ENCODE measurements around the gene MYL5. TPM values are rescaled to one million over a fixed set of nuclear protein-coding genes. Genes with fewer than 3 reads are reported as not detected.

MYL5 gene
- total and polyA plus RNA-seq, 3 experiments from 2014 or later: 5.2 to 19.5 (median 17.1) TPM

GRCh38 chr4:685679-686412 is 11.5 kb downstream of the MYL5 start:
- H3K4me1 Mint-ChIP-seq: peaks cover 0 to 24% (median 4%) of the 10 kb centered on the region in 3 donors
- peak overlapping the region in 1 of 7 donors; percentile 78 for H3K4me3 Mint-ChIP-seq
- Histone ChIP-seq H3K4me1 (ENCODE audit: insufficient read depth, low read length) (no peaks in the 10 kb centered on the region), H3K27ac (ENCODE audit: low read depth, low read length) (no peak overlapping the region), H3K4me3 (ENCODE audit: low read length) (no peak overlapping the region), H3K36me3 (ENCODE audit: insufficient read depth, low read length) (no peaks in the 10 kb centered on the region), H3K9me3 (ENCODE audit: low read length) (no peaks in the 10 kb centered on the region), H3K27me3 (ENCODE audit: insufficient read depth, low read length, poor library complexity, severe bottlenecking) (no peaks in the 10 kb centered on the region)
- CTCF ChIA-PET: no interaction called here
- H3K27me3 Mint-ChIP-seq: peaks cover 2 to 15% of the 10 kb centered on the region in 2 donors
- H3K36me3 Mint-ChIP-seq: no peaks in the 10 kb centered on the region
- no peaks in the 10 kb centered on the region for H3K9me3 Mint-ChIP-seq
- POLR2A ChIA-PET: no interaction called here
- DNase-seq: no peak
- no peak overlapping the region for H3K27ac Mint-ChIP-seq

- POLR2A ChIA-PET: no interaction called here
Observed at GRCh38 chr4:686413-687040, 12.2 kb downstream of the MYL5 start.

GRCh38 chr4:687048-687970 is 13.0 kb downstream of the MYL5 start:
- peaks cover 0 to 21% (median 3%) of the 10 kb centered on the region in 3 donors for H3K4me1 Mint-ChIP-seq
- CTCF ChIA-PET: no interaction called here
- H3K27ac Mint-ChIP-seq: no peak overlapping the region
- peak overlapping the region in 1 of 7 donors; percentile 3 for H3K4me3 Mint-ChIP-seq
- no peak for DNase-seq
- H3K9me3 Mint-ChIP-seq: no peaks in the 10 kb centered on the region
- Histone ChIP-seq H3K4me1 (ENCODE audit: insufficient read depth, low read length) (no peaks in the 10 kb centered on the region), H3K4me3 (ENCODE audit: low read length) (no peak overlapping the region), H3K27me3 (ENCODE audit: insufficient read depth, low read length, poor library complexity, severe bottlenecking) (no peaks in the 10 kb centered on the region), H3K27ac (ENCODE audit: low read depth, low read length) (peak overlapping the region; percentile 59), H3K36me3 (ENCODE audit: insufficient read depth, low read length) (no peaks in the 10 kb centered on the region), H3K9me3 (ENCODE audit: low read length) (no peaks in the 10 kb centered on the region)
- H3K36me3 Mint-ChIP-seq: no peaks in the 10 kb centered on the region
- peaks cover 8 to 15% of the 10 kb centered on the region in 2 donors for H3K27me3 Mint-ChIP-seq
- POLR2A ChIA-PET: no interaction called here

More at GRCh38 chr4:686413-687040, 12.2 kb downstream of the MYL5 start:
- Mint-ChIP-seq H3K36me3 (no peaks in the 10 kb centered on the region), H3K27ac (no peak overlapping the region), H3K27me3 (peaks cover 5 to 15% of the 10 kb centered on the region in 2 donors), H3K4me3 (no peak overlapping the region), H3K4me1 (peaks cover 0 to 23% (median 3%) of the 10 kb centered on the region in 3 donors), H3K9me3 (no peaks in the 10 kb centered on the region)
- no peaks in the 10 kb centered on the region for H3K27me3 ChIP-seq (ENCODE audit: insufficient read depth, low read length, poor library complexity, severe bottlenecking)
- no peak for DNase-seq
- no peak overlapping the region for H3K27ac ChIP-seq (ENCODE audit: low read depth, low read length)
- H3K4me1 ChIP-seq (ENCODE audit: insufficient read depth, low read length): no peaks in the 10 kb centered on the region
- H3K4me3 ChIP-seq (ENCODE audit: low read length): no peak overlapping the region
- CTCF ChIA-PET: no interaction called here
- no peaks in the 10 kb centered on the region for H3K36me3 ChIP-seq (ENCODE audit: insufficient read depth, low read length)
- H3K9me3 ChIP-seq (ENCODE audit: low read length): no peaks in the 10 kb centered on the region

- Mint-ChIP-seq H3K9me3 (no peaks in the 10 kb centered on the region), H3K27me3 (peaks cover 8 to 15% of the 10 kb centered on the region in 2 donors), H3K4me3 (peak overlapping the region in 3 of 7 donors; percentile 15 to 44 (median 20)), H3K36me3 (no peaks in the 10 kb centered on the region), H3K4me1 (peaks cover 0 to 15% (median 3%) of the 10 kb centered on the region in 3 donors), H3K27ac (peak overlapping the region in 1 of 8 donors; percentile 77)
- ChIA-PET CTCF (no interaction called here), POLR2A (no interaction called here)
- Histone ChIP-seq H3K36me3 (ENCODE audit: insufficient read depth, low read length) (no peaks in the 10 kb centered on the region), H3K4me3 (ENCODE audit: low read length) (no peak overlapping the region), H3K4me1 (ENCODE audit: insufficient read depth, low read length) (no peaks in the 10 kb centered on the region), H3K27ac (ENCODE audit: low read depth, low read length) (peak overlapping the region; percentile 59), H3K9me3 (ENCODE audit: low read length) (no peaks in the 10 kb centered on the region), H3K27me3 (ENCODE audit: insufficient read depth, low read length, poor library complexity, severe bottlenecking) (no peaks in the 10 kb centered on the region)
- no peak for DNase-seq
Observed at GRCh38 chr4:687971-688853, 13.9 kb downstream of the MYL5 start.

GRCh38 chr4:688854-689681 is 14.7 kb downstream of the MYL5 start, which contains the start of gene SLC49A3:
TSS of gene SLC49A3 (minus strand) at chr4:689151. CDS start at chr4:689127, 24 bp downstream.
- peak within 1 kb of the TSS in 5 of 7 donors; percentile 15 to 65 (median 28) for H3K4me3 Mint-ChIP-seq
- no peaks in the 10 kb centered on the region for H3K36me3 Mint-ChIP-seq
- Histone ChIP-seq H3K27ac (ENCODE audit: low read depth, low read length) (peak within 1 kb of the TSS; percentile 59), H3K4me1 (ENCODE audit: insufficient read depth, low read length) (no peaks in the 10 kb centered on the region), H3K9me3 (ENCODE audit: low read length) (no peaks in the 10 kb centered on the region), H3K4me3 (ENCODE audit: low read length) (no peak within 1 kb of the TSS), H3K36me3 (ENCODE audit: insufficient read depth, low read length) (no peaks in the 10 kb centered on the region), H3K27me3 (ENCODE audit: insufficient read depth, low read length, poor library complexity, severe bottlenecking) (no peaks in the 10 kb centered on the region)
- H3K9me3 Mint-ChIP-seq: no peaks in the 10 kb centered on the region
- H3K4me1 Mint-ChIP-seq: peaks cover 0 to 9% (median 3%) of the 10 kb centered on the region in 3 donors
- CTCF ChIA-PET: no interaction called here
- POLR2A ChIA-PET: no interaction called here
- peaks cover 8 to 15% of the 10 kb centered on the region in 2 donors for H3K27me3 Mint-ChIP-seq
- no peak for DNase-seq
- peak within 1 kb of the TSS in 1 of 8 donors; percentile 77 for H3K27ac Mint-ChIP-seq

GRCh38 chr4:689723-690122 is 15.4 kb downstream of the MYL5 start:
- H3K36me3 ChIP-seq (ENCODE audit: insufficient read depth, low read length): no peaks in the 10 kb centered on the region
- no peak overlapping the region for H3K4me3 ChIP-seq (ENCODE audit: low read length)
- Mint-ChIP-seq H3K9me3 (no peaks in the 10 kb centered on the region), H3K4me1 (peaks cover 0 to 9% (median 3%) of the 10 kb centered on the region in 3 donors), H3K4me3 (peak overlapping the region in 1 of 7 donors; percentile 65), H3K27me3 (peaks cover 8 to 15% of the 10 kb centered on the region in 2 donors), H3K27ac (no peak overlapping the region), H3K36me3 (no peaks in the 10 kb centered on the region)
- no peak for DNase-seq
- no peak overlapping the region for H3K27ac ChIP-seq (ENCODE audit: low read depth, low read length)
- no peaks in the 10 kb centered on the region for H3K27me3 ChIP-seq (ENCODE audit: insufficient read depth, low read length, poor library complexity, severe bottlenecking)
- POLR2A ChIA-PET: no interaction called here
- H3K4me1 ChIP-seq (ENCODE audit: insufficient read depth, low read length): no peaks in the 10 kb centered on the region
- CTCF ChIA-PET: no interaction called here
- no peaks in the 10 kb centered on the region for H3K9me3 ChIP-seq (ENCODE audit: low read length)
